Midbrain (tissue), 1 donor: ENCODE results near the gene MGMT.

Experiments used
- DNase-seq: peaks from one replicate; lab custom pipeline; 2025; lab: John Stamatoyannopoulos, UW

The MGMT gene

GRCh38 chr10:129521161-129522025 lies 54.4 kb downstream of the MGMT start:
- no peak for DNase-seq

GRCh38 chr10:129522041-129522585 lies 55.1 kb downstream of the MGMT start:
- no peak for DNase-seq

- no peak for DNase-seq
Observed at GRCh38 chr10:129523031-129523722, 56.1 kb downstream of the MGMT start.

DNA sequence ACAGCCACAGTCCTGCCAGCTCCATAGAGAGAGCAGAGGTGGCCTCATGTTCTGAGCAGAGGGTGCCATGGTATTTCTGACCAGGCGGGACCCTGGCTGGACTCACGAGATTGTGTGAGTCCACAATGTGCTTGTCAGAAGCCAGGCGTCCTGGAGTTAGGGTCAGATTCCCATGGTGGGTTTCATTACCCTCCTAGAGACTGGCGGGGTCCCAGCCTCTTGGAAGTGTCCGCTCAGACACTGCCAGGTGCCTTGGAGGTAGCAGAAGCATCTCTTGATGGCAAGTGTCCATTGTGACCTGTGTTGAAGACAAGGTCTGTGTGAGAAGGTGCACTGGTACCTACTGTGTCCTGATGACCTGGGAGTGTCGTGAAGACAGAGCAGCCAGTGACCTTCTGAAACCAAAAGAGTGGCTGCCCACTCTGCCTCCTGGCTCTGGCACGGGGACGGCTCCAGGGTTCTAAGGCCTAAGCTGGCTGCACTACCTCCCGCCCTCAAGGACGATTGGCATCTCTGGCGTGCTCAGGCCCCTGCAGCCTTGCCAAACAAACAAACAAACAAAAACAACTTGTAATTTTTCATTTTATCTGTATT lies 56.8 kb downstream of the MGMT start:
- no peak for DNase-seq

- DNase-seq, result no peak
Observed at GRCh38 chr10:129524936-129525335, 57.9 kb downstream of the MGMT start.

DNA sequence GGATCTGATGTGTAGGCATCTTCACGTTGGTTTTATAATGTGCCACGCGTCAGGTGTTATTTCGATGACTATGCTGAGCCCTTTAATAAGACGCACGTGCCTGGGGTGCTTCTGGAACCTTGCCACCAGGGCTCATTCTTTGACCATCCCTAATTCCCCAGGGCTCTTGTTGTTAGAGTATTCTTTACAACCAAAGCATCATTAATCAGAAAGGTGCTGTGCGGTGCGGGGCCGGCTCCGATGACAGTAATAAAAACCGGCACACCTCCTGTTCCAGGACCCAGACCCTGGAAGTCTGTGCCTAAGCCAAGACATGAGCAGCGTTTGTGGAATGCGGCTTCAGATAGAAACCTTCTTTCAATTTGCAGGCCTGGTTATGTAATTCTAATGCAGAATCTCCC lies 58.4 kb downstream of the MGMT start:
- DNase-seq, result no peak

DNA sequence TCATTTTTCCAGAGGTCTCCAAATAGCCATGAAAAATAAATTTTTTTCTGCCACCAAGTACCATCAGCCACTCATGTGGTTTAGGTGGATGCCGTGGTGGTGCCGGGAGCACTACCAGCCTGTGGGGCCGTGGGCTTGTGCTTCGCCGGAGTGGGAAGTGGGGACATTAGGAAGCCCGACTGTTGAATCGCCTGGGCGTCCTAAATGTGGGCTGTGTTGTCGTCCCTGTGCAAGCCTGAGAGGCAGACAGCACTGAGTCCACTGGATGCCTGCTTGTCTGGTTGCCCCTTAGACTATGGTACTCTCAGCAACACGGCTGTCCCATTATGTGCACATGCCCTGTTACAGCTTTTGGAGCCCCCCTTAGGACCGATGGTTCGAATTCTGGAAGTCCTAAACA lies 59.9 kb downstream of the MGMT start:
- DNase-seq, result no peak

DNA sequence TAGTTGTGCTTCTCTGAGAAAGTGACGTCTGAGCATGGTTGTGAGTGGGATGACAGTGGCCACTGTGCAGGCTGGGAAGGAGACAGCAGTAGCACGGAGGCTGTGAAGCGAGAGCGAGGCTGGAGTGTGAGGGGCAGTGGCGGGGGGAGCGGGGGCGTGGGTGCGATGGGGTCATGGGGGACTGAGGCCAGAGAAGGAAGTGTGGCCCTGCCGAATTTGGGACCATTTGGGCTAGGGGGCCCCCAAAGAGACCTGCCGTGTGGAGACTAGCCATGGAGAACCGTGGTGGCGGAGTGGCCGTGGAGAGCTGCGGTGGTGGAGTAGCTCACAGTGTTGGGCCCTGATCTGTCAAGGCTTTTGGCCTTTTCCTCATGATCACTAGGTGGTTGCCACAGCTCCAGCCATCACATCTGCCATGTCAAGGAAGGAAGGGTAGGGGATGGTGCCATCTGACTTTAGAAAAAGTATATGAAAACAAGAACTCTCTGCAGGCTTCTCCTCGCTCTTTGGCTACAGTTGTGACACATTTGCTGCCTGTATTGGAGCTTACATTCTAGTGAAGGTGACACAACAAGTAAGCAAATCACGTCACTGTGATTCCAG lies 61.4 kb downstream of the MGMT start:
- no peak for DNase-seq

GRCh38 chr10:129530581-129530980 lies 63.5 kb downstream of the MGMT start:
- DNase-seq, result no peak

DNA sequence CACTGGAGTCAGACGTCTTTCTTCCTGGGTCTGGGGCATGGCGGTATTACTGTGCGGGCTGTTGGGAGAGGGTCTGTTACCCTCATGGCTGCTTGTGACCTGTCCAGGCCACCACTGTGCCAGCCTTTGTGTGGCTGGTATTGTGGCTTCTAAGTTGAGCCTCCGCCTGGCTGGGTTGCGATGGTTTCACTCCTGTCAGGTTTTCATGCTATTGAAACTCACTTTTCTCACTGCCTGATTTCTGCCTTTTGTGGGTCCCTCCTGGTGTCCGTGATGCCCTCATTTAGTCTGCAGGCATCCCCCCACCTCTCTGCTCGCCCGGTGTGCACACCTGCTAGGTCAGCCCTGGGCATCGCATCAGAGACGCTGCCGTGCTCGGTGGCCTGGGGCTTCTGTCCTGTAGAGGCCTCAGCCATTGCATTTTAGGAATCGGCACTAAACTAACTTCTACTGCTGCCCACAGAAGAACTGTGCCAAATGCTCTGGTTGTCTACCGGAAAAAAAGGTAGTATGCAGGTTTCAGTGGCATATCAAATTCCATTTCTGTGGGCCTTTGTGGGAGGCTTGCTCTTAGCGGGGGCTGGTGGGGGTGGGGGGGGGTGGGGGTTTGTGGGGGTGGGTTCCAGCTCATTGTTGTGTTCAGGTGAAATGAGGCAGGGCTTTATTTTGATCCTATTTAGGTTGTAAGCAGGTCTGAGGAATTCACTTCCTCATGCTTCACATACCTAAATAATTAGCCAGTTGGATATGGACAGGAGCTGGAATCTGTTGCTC lies 64.3 kb downstream of the MGMT start:
- DNase-seq, result no peak

GRCh38 chr10:129531969-129532660 lies 65.1 kb downstream of the MGMT start:
- no peak for DNase-seq

DNA sequence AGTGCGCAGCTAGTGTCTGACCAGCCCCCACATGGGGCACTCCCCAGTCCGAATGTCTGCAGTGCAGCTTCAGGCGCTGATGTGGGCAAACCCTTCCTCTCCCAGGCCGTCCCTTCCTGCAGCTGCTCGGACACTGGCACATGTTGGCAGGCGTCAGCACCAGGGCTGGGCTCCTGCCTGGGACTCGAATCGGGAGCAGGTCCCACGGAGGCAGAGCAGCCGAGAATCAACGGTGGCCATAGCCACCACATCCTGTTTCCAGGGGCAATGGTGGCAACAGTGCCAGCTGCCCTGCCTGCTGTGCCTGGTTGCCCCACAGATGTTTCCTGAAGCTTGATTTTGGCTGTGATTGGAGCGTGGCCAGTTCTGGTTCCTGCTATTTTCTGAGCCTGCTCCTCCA lies 65.8 kb downstream of the MGMT start:
- no peak for DNase-seq

- no peak for DNase-seq
Observed at GRCh38 chr10:129533281-129533680, 66.2 kb downstream of the MGMT start.

DNA sequence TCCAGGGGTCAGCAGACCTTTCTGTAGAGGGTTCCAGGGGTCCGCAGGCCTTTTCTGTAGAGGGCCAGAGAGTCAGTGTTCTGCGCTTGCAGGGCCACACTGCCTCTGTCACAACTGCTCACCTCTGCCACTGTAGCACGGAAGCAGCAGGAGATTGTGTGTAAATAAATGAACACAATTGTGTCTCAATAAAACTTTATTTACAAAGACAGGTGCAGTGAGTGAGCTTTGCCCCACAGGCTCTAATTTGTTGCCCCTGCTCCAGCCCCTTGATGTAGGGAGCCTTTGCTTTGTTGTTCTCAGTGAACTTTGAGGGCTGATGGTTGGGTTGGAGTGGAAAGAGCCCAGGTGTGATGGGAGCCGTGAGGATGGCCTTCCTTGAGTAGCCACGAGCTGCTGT lies 67.8 kb downstream of the MGMT start:
- no peak for DNase-seq

GRCh38 chr10:129536336-129536735 lies 69.3 kb downstream of the MGMT start:
- no peak for DNase-seq

- DNase-seq, result no peak
Observed at GRCh38 chr10:129537151-129537550, 70.1 kb downstream of the MGMT start.

- DNase-seq, result no peak
Observed at GRCh38 chr10:129538236-129538635, 71.2 kb downstream of the MGMT start.

- DNase-seq, result no peak
Observed at GRCh38 chr10:129541200-129541599, 74.2 kb downstream of the MGMT start.

DNA sequence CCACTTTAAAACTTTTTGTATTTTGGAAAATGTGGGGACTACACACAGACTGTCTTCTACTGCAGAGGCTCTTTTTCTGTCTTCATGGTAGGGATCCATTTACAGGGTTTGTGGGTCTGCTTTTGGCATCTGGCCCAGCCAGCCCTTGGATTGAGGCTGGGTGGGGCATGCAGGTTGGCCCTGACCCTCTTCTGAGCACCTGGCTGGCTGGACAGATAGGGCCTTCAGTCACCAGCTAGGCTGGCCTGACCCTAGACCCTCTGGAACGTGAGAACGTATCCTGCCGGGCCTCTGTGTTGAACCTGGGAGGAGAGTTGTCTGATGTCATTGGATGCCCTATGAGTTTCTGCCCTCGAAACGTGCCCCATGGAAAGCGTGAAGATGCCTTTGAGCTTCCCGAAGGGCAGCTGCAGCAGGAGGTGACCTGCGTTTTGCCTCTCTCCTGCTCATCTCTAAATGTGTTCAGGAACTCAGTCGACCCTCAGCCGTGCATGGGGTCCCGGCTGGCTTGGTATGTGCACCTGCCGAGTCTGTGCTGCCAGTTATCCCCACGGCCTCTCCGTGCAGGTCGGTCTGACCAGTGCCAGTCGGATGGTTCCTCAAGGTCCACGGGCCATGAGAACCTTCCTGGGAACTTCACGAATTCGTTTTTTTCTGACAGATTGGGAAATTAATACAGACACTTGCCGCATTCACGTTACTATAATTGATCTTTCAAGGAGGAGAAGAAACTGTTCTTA lies 74.9 kb downstream of the MGMT start:
- no peak for DNase-seq

- DNase-seq, result no peak
Observed at GRCh38 chr10:129542589-129542988, 75.5 kb downstream of the MGMT start.
